ENCODE results near the gene STXBP6.

Gene STXBP6

GRCh38 chr14:24803426-24803825, 246.5 kb downstream of the STXBP6 start (continued):
- TF ChIP-seq REST (tag by site-specific recombination; IDR thresholded peaks at IDR 0.05) (0 out of 2 replicates have a peak, but pooled peaks have one; percentile 48), ZNF560 (tag by site-specific recombination; IDR thresholded peaks at IDR 0.05; ENCODE audit: borderline replicate concordance) (0 out of 2 replicates have a peak, but pooled peaks have one; percentile 12), ZNF202 (tag by site-specific recombination; IDR thresholded peaks at IDR 0.05; ENCODE audit: borderline replicate concordance) (0 out of 2 replicates have a peak, but pooled peaks have one; percentile 22), ZBTB8A (tag by site-specific recombination; IDR thresholded peaks at IDR 0.05) (peak; percentile 60), ZBTB21 (tag by site-specific recombination; IDR thresholded peaks at IDR 0.05) (0 out of 2 replicates have a peak, but pooled peaks have one; percentile 23)

- CTCF ChIA-PET: interaction anchor here (0.6 to 1.1 kb wide), 4 partner anchors 70 to 330 kb away, joined by 3 to 4 read pairs (median 3); no protein-coding TSS in a partner anchor
- H3K9me3 ChIP-seq (ENCODE audit: control insufficient read depth, insufficient read depth, low read depth, low read length): no peaks in the 10 kb centered on the region
- POLR2A ChIA-PET: no interaction called here
- no peaks in the 10 kb centered on the region for H3K36me3 ChIP-seq (ENCODE audit: control insufficient read depth in 2 of 2, insufficient read depth in 1 of 2, low read length in 2 of 2)
- H3K4me1 ChIP-seq (ENCODE audit: control insufficient read depth, insufficient read depth, low read length): no peaks in the 10 kb centered on the region; the same call in 1 of the 2 replicates
- H3K4me3 ChIP-seq (ENCODE audit: low read depth, low read length): no peak overlapping the region
- no peak overlapping the region for H3K27ac ChIP-seq (ENCODE audit: extremely low read depth, low read depth, low read length)
- TF ChIP-seq SP7 (tag by site-specific recombination; IDR thresholded peaks at IDR 0.05) (no peak), ZNF292 (tag by site-specific recombination; IDR thresholded peaks at IDR 0.05; ENCODE audit: borderline replicate concordance, low read depth) (no peak), GFI1B (tag by site-specific recombination; IDR thresholded peaks at IDR 0.05) (no peak), ZNF121 (tag by site-specific recombination; IDR thresholded peaks at IDR 0.05) (no peak), MZF1 (tag by site-specific recombination; IDR thresholded peaks at IDR 0.05; ENCODE audit: borderline replicate concordance) (no peak), ZNF18 (tag by site-specific recombination; IDR thresholded peaks at IDR 0.05) (no peak), ZNF416 (tag by site-specific recombination; IDR thresholded peaks at IDR 0.05) (no peak), ZNF239 (tag by site-specific recombination; IDR thresholded peaks at IDR 0.05) (no peak), ZBTB11 (tag by site-specific recombination; conservative IDR thresholded peaks at IDR 0.05; ENCODE audit: low read depth) (no peak), AEBP2 (tag by site-specific recombination; IDR thresholded peaks at IDR 0.05; ENCODE audit: borderline replicate concordance) (no peak), ZNF701 (tag by site-specific recombination; IDR thresholded peaks at IDR 0.05) (no peak), ZFHX2 (tag by site-specific recombination; conservative IDR thresholded peaks at IDR 0.05) (no peak), ZNF518A (tag by site-specific recombination; conservative IDR thresholded peaks at IDR 0.05; ENCODE audit: low read depth) (no peak), ZNF394 (tag by site-specific recombination; IDR thresholded peaks at IDR 0.05; ENCODE audit: borderline replicate concordance) (no peak), ZEB2 (tag by site-specific recombination; IDR thresholded peaks at IDR 0.05) (no peak)
Observed at GRCh38 chr14:24802236-24802635, 247.7 kb downstream of the STXBP6 start.

Measured in HEK293 (cell line).